Measurements from ENCODE around the gene APOBEC2. TPM values are rescaled to one million over a fixed set of nuclear protein-coding genes. Genes with fewer than 3 reads are reported as not detected.

Gene APOBEC2
- total RNA-seq (2014; rRNA removed; shearing (Covaris generic)), result not detected in 2 replicates

DNA sequence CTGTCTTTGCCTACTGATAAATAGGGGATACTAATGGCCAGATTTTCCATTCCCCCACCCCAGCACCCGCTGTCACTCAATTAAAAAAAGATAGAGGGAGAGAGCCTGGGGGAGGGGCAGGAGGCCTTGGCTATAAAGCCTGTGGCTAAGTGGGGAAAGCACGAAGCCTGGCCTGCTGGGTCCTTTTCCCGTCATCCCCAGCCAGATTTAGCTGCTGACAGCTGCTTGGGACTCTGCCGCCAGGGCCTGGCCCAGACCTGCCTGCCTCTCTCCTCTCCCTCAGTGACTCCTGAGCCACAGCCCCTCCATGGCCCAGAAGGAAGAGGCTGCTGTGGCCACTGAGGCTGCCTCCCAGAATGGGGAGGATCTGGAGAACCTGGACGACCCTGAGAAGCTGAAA lies at the start of gene APOBEC2:
Gene APOBEC2, plus strand, starts transcription at position 162 of the 400 bp plus-strand sequence. Its CDS starts 146 bp downstream, at position 308.

DNA sequence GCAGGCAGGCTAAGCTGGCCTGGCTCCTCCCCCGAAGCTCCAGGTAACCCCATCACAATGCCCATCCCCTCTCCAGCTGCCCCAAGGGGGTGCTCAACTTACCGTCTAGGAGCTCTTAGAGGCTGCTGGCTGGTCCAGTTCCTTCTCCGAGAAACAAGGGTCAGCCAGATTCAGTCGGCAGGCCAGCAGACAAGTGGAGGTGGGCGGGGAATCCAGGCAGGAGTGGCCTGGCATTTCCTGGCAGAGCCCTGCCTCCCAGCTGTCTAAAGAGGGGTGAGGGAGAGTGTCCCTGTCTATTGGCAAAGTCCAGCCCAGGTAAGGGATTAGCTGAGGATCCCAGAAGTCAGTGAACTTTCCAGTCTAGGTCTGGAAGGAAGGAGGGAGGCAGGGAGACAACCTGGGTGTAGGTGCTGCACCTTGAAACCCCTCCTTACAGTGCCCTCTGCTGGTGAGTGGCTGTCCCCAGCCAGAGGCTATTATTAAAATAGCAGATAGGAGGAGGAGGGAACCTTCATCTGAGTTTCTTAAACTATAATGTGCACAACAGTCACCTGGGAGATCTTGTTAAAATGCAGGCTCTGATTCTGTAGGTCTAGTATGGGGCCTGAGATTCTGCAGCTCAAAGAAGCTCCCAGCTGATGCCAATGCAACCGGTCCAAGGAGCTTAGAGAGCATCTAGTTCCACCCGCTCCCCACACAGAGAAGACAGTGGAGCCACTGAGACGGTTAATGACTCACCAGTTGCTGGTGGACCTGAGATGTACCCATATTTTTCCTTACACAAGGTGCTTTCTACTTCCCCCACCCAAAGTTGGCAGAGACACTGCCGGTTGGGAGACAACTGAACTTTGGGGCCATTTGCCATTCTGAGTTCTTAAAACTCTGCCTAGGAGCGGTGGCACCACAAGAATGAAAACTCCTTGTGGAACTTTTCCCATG lies 13.7 kb upstream of the APOBEC2 start, which contains the start of gene UNC5CL:
Gene UNC5CL, minus strand, starts transcription at position 162 of the 939 bp plus-strand sequence. CDS start 4,147 bp downstream, outside the sequence.

DNA sequence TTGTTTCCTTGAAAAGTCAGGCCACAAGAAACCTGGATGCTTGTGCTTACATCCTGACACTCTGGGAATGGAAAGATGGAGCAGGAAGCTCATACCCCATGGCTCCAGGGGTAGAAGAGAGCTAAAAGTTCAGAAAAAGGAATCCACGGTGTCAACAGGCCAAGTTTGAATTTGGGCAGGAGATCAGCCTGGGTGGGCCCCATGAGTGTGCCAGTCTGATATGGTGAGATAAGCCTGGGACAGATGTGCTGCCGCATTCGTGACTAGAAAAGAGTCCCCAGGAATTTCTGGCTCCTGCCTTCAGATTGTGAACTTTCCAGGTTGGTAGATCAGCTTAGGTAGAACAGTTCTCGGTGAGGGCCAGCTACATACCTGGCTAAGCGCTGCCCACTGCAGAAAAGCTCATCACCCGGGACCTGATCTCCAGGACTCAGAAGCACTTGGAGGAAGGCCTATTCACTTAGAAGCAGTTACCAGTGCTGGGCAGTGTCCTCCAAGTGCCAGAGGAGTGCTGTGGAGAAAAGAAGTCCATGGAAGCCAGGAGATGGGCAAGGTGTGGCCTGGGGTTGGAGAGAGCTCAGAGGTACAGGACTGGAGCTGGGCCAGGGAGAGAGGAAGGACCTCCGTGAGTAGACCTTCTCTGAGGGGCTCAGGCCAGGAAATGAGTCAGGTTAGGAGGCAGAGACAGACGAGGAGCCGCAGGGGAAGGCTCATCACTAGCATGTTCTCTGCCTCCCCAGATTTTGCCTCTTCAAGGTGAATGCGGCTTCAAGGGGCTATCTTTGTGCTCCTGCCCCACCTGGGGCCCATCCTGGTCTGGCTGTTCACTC lies 10.6 kb upstream of the APOBEC2 start, which contains the start of gene TSPO2:
Gene TSPO2, plus strand, starts transcription at position 242 of the 830 bp plus-strand sequence. Its CDS starts 519 bp downstream, at position 761.

DNA sequence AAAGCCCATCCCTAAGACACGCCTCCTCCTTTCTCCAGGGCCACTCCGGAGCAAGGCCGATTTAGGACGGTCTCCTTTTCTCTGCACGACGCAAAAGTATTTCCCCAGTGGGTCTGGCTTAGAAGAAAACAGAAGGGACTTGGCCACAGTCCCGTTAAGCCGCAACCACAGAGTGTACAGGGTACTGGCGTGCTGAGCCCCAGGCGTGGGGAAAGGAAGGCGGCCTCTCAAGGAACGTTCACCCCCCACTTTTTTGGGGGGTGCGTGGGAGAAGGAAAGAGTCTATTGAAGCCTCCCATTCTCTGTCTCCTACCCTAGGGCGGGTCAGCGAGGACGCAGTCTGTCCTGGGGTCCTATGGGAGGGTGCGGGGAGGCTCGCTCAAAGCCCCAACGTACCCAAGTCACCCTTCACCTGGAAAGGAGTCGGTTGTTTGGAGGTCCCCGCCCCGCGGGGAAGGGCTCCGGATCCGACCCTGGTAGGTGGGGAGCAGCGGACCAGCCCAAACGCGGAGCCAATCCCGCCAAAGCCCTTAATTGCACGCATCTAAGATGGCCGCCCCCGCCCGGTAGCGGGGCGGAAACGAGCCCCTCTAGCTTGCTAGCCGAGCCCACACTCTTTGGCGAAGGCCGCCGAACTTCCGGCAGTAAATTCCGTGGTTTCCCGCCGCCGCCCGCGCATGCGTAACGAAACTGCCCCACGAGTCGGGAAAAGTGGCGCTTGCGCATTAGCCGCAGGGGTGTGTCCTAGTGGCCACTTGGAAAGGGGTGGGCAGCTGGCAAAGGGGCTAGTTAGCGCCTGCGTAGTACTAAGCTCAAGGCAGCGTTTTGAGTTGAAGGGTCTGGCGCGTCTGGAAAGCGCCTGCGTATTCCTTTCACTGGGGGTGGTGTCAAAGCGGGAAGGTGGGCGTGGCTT lies 19.2 kb downstream of the APOBEC2 start, which contains the start of gene OARD1:
Gene OARD1, minus strand, starts transcription at position 434 of the 913 bp plus-strand sequence. CDS start 722 bp downstream, outside the sequence.

DNA sequence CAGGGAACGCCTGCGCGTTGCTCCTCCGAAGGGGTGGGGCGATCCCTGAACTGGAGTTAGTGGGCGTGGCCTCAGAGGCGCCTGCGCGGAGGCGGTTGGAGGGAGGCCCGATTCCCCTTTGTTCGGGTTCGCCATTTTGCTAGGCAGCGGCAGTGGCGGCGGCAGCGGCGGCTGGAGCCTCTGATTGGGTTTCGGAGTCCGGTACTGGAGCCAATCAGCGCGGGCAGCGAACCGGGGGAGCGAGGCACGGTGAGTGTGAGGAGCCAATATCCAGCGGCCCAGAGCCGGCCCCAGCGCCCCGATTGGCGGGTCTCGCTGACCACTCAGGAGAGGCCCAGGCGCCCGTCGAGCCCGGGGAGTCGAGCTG lies 19.8 kb downstream of the APOBEC2 start, which contains the start of gene NFYA:
Gene NFYA, plus strand, starts transcription at position 139 of the 367 bp plus-strand sequence. CDS start 6,116 bp downstream, outside the sequence.

Other genes starting within 250 kb of the APOBEC2 start
- gene UNC5CL, start 14.0 kb upstream of the APOBEC2 start, total RNA-seq (2014; rRNA removed; shearing (Covaris generic)), result 0.53 and 1.0 TPM in 2 replicates
- not detected in 2 replicates for gene TSPO2, start 10.7 kb upstream of the APOBEC2 start, total RNA-seq (2014; rRNA removed; shearing (Covaris generic))
- 20.8 and 25.7 TPM in 2 replicates for gene OARD1, start 19.2 kb downstream of the APOBEC2 start, total RNA-seq (2014; rRNA removed; shearing (Covaris generic))
- gene NFYA, start 19.8 kb downstream of the APOBEC2 start, total RNA-seq (2014; rRNA removed; shearing (Covaris generic)), result 13.1 and 16.6 TPM in 2 replicates
- not detected in 2 replicates for gene TREML1, start 101.1 kb downstream of the APOBEC2 start, total RNA-seq (2014; rRNA removed; shearing (Covaris generic))
- not detected in 2 replicates for gene TREM2, start 109.9 kb downstream of the APOBEC2 start, total RNA-seq (2014; rRNA removed; shearing (Covaris generic))
- 0.16 and 0.19 TPM in 2 replicates for gene TREML2, start 147.9 kb downstream of the APOBEC2 start, total RNA-seq (2014; rRNA removed; shearing (Covaris generic))
- gene TREML4, start 175.1 kb downstream of the APOBEC2 start, total RNA-seq (2014; rRNA removed; shearing (Covaris generic)), result not detected in 2 replicates
- gene TREM1, start 233.5 kb downstream of the APOBEC2 start, total RNA-seq (2014; rRNA removed; shearing (Covaris generic)), result 0.15 and 0.88 TPM in 2 replicates

All from A375 (cell line).